ENCODE data around the gene FHOD3. TPM values are rescaled to one million over a fixed set of nuclear protein-coding genes. Genes with fewer than 3 reads are reported as not detected.
"Not testable (repeated sequence)": the region's sequence is repeated elsewhere in the genome, so short reads cannot be mapped to it uniquely, and the experiment has no call there.

FHOD3 gene
- polyA plus RNA-seq, 1 donor: 42.4 TPM

DNA sequence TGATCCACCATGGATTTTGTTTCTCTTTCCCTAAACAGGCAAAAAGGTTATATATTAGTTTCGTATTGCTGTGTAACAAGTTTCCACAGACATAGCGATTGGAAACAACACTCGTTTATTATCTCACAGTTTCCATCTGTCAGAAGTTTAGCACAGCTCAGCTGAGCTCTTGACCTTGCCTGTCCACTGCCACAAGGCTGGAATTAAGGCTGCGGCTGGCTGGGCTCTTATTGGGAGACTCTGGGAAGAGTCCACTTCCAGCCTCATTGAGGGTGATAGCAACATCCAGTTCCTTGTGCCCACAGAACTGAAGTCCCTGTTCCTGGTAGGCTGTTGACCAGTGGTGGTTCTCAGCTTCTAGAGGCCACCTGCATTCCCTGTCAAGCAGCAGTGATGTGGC, 410.9 kb downstream of the FHOD3 start:
- DNase-seq: no peak

DNA sequence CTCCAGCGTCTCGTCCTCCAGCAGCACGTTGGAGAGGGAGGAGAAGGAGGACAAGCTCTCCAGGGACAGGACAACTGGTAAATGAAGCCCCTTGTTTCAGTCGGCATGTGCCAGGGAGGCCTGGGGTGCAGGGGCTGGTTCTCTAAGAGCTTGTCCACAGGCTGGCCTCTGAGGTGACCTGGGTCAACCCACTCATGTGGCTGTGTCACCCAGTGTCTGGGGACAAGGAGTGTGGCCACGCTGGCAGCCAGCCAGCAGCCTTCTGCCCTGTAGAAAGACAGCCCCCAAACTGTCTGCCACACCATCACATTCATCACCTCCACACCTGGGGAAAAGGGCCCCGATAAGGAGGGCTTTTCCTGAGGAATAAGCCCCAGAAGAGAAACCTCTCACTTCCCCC, 411.8 kb downstream of the FHOD3 start:
- no peak for DNase-seq

DNA sequence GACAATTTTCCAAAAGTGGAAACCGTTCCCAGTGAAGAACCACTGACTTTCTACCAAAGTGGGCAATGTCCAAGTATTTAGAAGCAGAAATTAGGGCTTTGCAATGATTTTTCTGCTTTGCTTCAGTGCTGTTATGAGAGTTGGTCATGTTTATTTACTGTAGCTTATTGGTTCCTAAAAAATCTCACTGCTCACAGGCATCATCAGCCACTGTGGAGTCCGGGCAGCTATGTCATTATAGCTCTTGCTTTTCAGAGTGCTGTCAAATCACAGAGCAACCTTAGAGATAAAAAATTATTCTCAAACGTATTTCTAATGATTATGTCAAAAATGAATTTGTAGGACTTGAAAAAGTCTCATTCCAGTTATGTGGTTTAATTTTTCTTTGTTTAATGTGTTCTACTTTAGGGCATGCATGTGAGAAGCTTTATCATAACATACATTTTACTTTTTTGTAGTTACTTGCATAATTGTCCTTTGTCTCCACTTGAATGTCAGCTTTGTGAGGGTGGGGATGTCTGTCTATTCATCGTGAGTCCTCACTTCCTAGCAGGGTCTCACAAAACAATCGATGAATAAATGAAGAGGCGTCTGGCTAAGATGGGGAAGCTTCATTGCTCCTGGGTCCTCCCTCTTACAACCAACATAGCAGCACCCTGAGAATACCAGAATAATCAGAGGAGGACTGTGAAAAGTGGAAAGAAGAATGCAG, 413.7 kb downstream of the FHOD3 start:
- DNase-seq: no peak

DNA sequence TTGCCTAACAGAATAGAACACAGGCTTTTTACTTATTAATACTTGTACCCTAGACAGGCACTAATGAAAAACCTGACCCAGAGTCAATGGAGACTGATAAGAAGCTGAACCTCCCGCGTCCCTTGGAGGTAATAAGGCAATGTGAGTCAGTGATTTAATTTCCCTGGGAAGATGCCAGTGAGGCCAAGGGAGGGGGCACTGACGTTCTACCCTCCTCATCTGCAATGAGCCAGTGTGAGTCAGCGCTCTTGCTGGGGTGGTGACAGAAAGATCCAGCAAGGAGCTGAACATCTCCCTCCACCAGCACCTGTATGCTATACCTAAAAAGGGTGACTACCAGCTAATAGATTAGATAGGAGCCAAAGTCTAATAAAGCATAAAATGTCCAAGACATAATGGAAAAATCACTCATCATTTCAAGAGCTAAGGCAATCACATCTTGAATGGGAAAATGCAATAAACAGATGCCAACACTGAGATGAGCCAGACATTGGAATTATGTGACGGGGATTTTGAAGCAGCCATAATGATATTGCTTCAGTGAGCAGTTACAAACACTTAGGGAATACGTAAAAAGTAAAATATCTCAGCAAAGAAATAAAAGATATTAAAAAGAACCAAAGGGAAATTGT, 414.4 kb downstream of the FHOD3 start:
- DNase-seq: no peak

DNA sequence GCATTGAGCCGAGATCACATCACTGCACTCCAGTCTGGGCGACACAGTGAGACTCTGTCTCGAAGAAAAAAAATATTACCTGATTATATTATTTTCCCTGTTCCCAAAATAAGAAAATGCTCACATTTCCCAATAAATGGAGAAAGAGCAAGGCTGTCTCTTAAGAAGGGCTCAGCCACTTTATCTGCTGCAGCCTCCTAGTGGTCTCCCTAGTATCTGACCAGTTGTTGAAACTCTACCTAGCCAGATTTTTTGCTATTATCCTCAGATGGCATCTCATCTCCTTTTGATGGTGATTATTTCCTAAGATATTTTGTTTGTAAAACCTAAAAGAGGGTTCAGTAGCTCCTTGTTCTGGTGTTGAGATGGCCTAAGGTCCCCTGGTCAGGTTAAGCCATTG, 417.0 kb downstream of the FHOD3 start:
- DNase-seq: no peak

DNA sequence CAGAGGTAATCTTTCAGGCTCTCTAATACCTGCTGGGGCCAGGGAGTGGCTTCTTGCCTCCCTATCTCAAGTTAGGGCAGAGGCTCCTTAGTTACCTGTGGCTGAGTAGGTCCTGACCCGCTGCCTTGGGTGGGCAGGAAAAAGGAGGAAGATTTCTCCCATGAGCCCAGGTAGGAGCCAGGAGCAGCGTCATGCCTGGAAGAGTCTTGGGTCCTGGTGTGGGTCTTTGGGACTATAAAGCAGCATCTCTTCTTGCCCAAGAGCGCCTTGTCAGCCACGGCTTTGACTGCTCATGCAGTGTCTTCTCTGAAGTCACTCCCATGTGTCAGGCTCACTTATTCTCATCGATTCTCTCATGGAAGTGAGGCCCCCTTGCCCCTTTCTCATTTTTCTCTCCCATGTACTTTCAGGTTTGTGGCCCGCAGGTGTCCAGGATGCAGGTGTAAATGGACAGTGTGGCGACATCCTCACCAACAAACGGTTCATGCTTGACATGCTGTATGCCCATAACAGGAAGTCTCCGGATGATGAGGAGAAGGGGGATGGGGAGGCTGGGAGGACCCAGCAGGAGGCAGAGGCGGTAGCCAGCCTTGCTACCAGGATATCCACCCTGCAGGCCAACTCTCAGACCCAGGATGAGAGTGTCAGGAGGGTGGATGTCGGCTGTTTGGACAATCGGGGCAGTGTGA, 420.1 kb downstream of the FHOD3 start:
- no peak for DNase-seq

DNA sequence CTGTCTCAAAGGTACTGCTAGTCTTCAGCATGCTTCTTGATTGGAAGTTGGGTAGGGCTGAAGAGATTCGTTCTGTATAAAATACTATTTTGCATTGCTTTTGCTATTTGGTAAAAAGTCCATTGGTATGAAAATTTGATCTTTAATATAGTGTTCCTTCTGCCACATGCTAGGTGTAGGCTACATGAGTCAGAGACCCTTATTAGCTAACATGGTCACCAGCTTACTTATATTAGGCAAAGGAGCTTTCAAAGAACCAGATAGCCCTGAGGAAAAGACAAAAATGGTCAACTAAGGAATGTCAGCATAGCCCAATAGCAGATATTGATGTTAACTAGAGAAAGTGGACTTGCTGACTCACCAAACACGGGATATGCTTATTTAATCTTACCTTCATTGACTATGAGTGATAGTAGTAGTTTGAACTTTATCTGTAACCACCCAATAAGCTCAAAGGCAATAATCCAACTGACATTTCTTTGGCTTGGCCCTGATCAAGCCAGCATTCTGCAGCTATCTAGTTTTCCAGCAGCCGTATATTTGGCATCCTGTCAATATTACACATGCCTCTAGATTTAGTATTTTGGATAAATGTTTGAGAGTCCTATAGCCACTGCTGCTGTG, 421.3 kb downstream of the FHOD3 start:
- no peak for DNase-seq

DNA sequence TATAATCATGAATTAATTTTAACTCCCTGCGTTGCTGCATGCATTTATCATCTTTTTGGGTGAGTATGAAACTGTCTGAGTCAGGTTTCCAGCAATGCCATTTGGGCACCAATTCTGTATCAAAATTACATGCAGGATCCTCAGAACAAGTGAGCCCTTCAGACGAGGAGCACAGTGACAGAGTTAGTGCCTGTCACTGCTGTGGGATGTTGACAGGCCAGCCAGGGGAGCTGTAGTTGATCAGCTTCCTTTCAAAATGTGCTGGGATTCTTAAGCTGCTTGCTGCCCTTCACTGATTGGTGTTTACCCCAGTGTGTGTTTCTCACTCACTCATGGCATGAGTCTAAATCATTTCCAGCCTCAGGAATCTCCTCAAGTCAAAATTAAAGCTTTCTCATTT, 422.1 kb downstream of the FHOD3 start:
- no peak for DNase-seq

DNA sequence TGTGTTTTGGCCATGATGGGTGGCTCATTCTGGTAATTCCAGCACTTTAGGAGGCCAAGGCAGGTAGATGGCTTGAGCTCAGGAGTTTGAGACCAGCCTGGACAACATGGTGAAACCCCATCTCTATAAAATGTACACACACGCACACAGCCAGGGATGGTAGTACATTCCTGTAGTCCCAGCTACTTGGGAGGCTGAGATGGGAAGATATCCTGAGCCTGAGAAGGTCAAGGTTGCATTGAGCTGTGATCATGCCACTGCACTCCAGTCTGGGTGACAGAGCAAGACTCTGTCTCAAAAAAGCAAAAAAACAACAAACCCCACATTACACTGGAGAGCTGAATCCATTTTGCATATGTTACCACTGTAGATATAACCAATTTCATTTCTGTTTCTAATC, 423.8 kb downstream of the FHOD3 start:
- DNase-seq: not testable (repeated sequence)

DNA sequence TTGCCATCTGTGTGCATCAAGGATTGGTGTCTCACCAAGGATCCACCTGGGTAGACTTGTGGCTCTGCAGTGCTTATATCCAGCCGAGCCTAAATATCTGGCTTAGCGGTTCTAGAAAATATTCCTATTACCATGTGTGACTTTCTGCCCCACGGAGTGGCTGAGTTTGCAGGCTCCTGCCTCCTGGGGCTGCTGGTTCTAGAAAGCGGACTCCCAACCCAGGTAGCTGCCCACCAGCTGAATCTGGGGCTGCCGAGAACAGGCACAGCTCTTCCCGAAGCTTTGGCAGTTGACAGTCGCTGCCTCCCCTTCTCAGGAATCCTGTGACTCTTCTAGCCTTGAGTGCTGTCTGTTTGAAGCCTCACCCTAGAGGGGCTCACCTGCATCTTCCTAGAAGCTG, 426.7 kb downstream of the FHOD3 start:
- DNase-seq: no peak

DNA sequence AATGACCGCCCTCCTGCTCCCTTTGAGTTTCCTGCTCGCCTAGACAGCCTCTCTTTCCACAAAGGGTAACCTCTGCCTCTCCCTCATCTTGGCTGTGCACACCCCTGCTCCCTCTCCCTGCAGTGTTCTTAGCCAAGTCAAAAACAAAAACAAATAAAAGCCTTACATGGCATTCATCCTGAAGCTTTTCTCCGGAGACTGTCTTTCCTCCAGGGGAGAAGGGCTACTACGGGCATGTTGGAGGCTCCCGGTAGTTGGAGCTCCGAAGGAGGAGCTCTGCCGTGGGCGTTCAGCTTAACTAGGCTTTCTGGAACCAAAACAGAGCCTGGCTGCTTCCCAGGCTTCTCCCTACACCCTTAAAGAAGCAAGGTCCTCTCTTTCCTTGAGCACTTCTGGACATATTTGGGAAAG, 427.1 kb downstream of the FHOD3 start:
- no peak for DNase-seq

DNA sequence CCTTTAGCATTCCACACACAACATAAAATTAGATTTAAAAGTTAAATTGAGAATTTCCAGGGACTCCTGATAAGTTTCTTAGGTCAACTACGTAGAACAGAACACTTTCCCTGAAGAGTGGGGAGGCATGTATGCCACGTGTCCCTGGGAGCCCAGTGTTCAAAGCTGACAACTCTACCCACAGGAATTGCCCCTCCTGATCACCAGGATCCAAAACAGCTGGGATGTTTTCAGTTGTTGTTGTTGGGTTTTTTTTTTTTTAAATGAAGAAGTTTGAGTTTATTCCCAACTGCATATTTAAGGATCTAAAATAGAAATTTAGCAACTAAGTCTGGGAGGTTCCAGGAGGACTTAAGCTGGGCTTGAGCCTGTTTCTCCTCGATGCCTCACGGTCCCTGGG, 430.8 kb downstream of the FHOD3 start:
- DNase-seq: no peak

DNA sequence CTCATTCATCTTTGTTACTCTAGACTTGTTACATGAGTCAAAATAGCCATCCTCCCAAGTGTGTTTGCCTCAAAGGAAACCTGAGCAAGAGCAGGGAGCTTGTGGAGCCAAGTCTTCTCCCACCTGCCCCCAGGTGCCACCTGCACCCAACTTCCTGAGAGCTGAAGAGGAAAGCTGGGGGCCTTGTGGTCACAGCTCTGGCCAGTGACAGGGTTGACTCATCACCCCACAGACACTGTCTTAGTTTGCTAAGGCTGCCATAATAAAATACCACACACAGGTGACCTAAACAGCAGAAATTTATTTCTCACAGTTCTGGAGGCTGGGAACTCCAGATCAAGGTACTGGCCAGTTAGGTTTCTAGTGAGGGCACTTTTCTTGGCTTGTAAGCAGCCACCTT, 431.7 kb downstream of the FHOD3 start:
- DNase-seq: no peak

DNA sequence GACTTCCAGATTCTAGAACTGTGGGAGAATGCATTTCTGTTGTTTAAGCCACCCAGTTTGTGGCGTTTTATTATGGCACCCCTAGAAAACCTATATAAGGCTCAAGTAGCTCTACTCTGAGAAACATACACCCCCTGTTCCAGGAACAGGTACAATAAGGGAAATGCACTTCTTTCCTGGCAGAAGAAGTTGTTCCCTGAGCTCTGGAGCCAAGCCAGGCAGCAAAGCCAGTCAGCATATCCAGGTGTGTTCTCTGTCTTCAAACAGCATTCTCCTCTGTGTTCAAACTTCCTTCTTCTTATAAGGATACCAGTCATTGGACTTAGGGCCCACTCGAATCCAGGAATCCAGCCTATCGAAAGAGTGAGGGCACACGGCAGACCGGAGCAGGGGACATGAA, 434.8 kb downstream of the FHOD3 start:
- DNase-seq: no peak

DNA sequence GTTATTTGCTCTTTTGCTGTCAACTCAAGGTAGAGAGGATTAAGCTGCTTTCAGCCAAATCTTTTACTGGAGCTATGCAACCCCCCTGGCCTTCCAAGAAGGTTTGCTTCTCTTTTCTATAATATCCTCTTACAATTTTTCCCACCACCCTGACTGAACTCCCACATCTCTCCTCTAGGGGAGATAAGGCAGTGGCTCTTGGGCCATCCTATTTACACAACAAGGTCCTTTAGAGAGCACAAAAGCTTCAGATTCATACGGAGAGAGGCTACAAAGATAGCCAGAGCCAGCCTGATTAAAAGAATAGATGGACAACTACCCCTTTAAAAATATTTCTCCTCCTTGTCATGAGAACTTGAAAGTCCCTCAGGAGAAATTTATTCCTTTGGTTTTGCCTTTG, 435.6 kb downstream of the FHOD3 start:
- no peak for DNase-seq

DNA sequence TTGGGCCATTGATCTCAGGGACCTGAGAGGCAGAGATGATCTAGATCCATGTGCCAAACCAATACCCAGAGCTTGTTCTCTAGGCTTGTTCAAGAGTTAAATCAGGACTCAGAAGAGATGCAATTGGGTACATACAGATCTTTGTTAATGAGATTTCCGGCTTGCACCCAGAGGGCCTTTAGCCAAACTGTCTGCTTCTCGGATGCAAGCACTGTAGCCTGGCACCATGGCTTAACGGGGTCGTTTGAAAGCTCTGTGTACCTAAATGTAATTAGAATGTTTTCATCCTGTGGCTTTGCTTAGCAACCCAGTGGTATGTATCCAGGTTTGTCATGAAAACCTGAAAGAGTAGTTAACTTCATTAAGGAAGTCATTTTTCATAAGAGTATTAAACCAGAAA, 437.1 kb downstream of the FHOD3 start:
- DNase-seq: no peak

DNA sequence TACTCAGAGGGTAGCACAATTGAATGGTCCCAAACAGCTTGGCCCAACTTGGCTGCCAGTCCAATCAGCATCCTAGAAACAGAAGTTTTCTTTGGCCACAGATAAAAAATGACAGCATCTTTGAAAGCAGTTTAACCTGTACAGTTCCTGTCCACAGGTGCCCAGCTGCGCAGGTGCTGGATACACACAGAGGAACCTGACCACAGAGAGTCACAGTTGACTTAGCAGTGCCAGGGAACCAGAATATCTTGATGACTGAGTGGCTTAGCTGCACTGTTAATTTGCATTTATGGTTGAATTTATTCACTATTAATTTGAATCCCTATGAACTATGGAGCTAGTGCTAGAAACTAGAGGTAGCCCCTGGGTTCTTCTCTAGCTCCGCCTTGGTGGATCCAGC, 437.6 kb downstream of the FHOD3 start:
- DNase-seq: no peak

DNA sequence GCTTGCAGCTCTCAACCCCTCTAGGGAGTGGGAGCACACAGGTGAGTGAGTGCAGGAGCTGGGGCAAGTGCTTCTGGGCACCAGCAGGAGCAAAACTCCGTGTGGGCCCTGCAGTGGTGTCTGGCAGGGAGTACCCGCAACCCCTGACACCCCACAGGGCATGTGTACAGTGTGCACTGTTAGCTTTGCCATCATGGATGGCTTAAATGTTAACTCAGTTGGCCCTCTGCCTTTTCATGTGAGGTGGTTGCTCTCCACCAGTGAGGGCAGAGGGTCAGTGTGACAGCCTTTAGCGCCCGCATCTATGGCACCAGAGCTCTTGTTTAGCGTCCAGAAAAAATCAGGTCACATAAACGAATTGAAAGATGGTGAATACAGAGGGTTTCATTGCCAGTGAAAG, 438.6 kb downstream of the FHOD3 start:
- DNase-seq: no peak

DNA sequence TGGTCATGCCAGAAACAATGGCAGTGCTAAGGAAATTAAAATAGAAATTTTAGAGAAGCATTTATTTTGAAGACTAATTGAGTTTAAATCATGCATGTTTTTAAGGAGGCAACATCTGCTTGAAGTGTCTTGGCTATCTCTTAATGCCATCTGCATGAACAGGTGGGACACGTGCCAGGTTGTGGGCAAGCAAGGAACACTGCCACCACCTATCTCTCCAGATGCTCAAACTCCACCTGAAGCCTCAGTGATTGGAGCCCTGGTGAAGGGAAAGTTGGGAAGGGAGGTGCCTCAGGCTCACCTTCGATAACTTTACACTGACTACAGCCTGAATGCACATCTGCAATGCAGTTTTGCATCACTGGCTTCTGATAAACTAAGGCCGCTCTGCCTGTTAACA, 439.8 kb downstream of the FHOD3 start:
- DNase-seq: no peak

DNA sequence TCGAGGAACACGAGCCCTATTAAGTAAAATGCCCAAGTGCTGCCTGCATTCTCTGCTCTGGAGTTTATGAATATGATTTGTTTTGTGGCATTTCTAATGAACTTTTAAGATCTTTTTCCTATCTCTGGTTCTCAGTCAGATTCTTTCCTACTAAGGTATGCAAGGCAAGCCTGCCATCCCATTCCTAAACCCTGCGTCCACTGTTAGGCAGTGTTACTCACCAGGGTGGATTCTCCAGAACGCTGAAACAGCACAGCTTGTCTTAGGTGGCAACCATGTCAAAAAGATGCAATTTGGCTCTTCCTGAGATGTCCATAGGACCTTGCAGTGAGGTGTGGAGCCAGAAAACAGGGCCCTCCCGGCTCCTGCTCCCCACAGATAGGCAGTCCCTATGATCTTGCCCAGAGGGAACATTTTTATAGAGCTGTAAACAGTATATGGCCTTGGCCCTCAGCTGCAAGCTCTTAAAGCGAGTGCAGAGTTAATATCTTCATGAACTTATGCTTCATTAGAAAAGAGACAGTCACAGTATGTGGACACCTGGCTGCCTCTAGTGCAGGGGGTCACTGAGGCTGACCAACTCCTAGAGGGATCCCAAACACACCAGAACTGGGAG, 446.9 kb downstream of the FHOD3 start:
- DNase-seq: no peak

DNA sequence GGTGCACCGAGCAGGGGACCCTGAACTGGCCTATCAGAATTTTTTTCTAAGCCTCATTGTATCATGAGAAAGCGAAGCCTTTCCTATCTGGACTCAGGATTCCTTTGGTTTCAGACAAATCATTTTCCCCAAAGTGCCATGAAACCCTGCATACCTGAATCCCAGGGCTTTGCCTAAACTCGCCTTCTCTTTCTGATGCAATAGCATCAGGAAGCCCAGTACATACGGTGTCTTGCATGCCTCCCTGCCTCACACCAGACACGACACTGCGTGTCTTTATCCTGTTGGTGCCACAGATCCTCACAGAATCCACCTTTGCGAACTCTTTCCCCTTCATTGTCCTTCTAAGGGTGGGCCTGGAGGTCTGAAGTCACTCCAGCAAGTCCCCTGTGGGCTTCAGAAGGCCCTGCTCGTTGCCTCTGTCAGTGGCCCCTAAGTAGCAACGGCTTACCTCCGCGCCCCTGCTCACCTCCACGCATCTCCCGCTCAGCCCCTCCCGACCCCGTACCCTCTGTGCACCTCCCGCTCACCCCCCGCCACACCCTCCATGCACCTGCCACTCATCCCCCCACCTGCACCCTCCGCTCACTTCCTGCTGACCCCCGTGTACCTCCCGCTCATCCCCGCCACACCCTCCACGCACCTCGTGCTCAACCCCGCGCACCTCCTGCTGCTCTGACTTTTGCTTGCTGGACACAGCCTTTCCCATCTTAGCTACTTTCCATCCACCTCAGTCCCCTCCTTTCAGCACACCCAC, 447.9 kb downstream of the FHOD3 start:
- no peak for DNase-seq
